Adipocyte (in vitro differentiated cells): Measurements from ENCODE around the gene GTF2H1.
A peak's percentile ranks its signal among the peaks of the same experiment; 100 is the strongest.

Experiments used
- DNase-seq: peaks from one replicate; pipeline ENCODE4 v3.0.0-alpha.2; 2015; ENCODE audit warnings: low read depth
- H3K27me3 ChIP-seq: replicated peaks from 2 replicates; pipeline ENCODE4 v1.7.0; 2013; ENCODE audit warnings: mild to moderate bottlenecking, low read length, moderate library complexity; ENCODE audit not compliant: control insufficient read depth, insufficient read depth
- H3K36me3 ChIP-seq: 2 replicates; pipeline ENCODE4 v1.7.0; 2013; ENCODE audit warnings: low read length, mild to moderate bottlenecking, moderate library complexity; ENCODE audit not compliant: control insufficient read depth, insufficient read depth, severe bottlenecking
- H3K4me1 ChIP-seq: 2 replicates; pipeline ENCODE4 v1.7.0; 2013; ENCODE audit warnings: mild to moderate bottlenecking, low read length, moderate library complexity; ENCODE audit not compliant: control insufficient read depth, insufficient read depth
- H3K4me3 ChIP-seq: 2 replicates; pipeline ENCODE4 v1.7.0; 2013; ENCODE audit warnings: mild to moderate bottlenecking, low read length, moderate library complexity
- H3K9ac ChIP-seq: 2 replicates; pipeline ENCODE4 v1.7.0; 2013; ENCODE audit warnings: mild to moderate bottlenecking, low read length, moderate library complexity
- H3K9me3 ChIP-seq: 2 replicates; pipeline ENCODE4 v1.7.0; 2013; ENCODE audit warnings: mild to moderate bottlenecking, low read length, moderate library complexity; ENCODE audit not compliant: control insufficient read depth

The GTF2H1 gene

GRCh38 chr11:18308242-18308641 lies 14.1 kb upstream of the GTF2H1 start:
- Histone ChIP-seq H3K9ac (no peak overlapping the region), H3K4me3 (no peak overlapping the region), H3K36me3 (peaks cover 78% of the 10 kb centered on the region), H3K4me1 (peaks cover 25% of the 10 kb centered on the region), H3K9me3 (no peaks in the 10 kb centered on the region), H3K27me3 (no peaks in the 10 kb centered on the region)
- DNase-seq = no peak

- H3K27me3 ChIP-seq = no peaks in the 10 kb centered on the region
- H3K9ac ChIP-seq = no peak overlapping the region
- H3K36me3 ChIP-seq = peaks cover 65% of the 10 kb centered on the region
- DNase-seq = no peak
- H3K4me1 ChIP-seq = peaks cover 36% of the 10 kb centered on the region
- no peak overlapping the region for H3K4me3 ChIP-seq
- H3K9me3 ChIP-seq = no peaks in the 10 kb centered on the region
Observed at GRCh38 chr11:18309691-18310090, 12.7 kb upstream of the GTF2H1 start.

GRCh38 chr11:18310800-18311340 lies 11.5 kb upstream of the GTF2H1 start:
- H3K4me3 ChIP-seq = no peak overlapping the region
- no peak overlapping the region for H3K9ac ChIP-seq
- H3K36me3 ChIP-seq = peaks cover 54% of the 10 kb centered on the region
- H3K27me3 ChIP-seq = no peaks in the 10 kb centered on the region
- peaks cover 42% of the 10 kb centered on the region for H3K4me1 ChIP-seq
- DNase-seq = peak; percentile 61
- H3K9me3 ChIP-seq = no peaks in the 10 kb centered on the region

GRCh38 chr11:18312012-18312411 lies 10.4 kb upstream of the GTF2H1 start:
- Histone ChIP-seq H3K4me3 (peak overlapping the region; percentile 60), H3K9ac (peak overlapping the region; percentile 78), H3K27me3 (no peaks in the 10 kb centered on the region), H3K9me3 (no peaks in the 10 kb centered on the region), H3K36me3 (peaks cover 43% of the 10 kb centered on the region), H3K4me1 (peaks cover 42% of the 10 kb centered on the region)
- no peak for DNase-seq

GRCh38 chr11:18312663-18313420 lies 9.5 kb upstream of the GTF2H1 start:
- DNase-seq = peak; percentile 80
- no peaks in the 10 kb centered on the region for H3K9me3 ChIP-seq
- peak overlapping the region; percentile 78 for H3K9ac ChIP-seq
- H3K27me3 ChIP-seq = no peaks in the 10 kb centered on the region
- peaks cover 42% of the 10 kb centered on the region for H3K4me1 ChIP-seq
- H3K36me3 ChIP-seq = peaks cover 34% of the 10 kb centered on the region
- H3K4me3 ChIP-seq = peak overlapping the region; percentile 60

DNA sequence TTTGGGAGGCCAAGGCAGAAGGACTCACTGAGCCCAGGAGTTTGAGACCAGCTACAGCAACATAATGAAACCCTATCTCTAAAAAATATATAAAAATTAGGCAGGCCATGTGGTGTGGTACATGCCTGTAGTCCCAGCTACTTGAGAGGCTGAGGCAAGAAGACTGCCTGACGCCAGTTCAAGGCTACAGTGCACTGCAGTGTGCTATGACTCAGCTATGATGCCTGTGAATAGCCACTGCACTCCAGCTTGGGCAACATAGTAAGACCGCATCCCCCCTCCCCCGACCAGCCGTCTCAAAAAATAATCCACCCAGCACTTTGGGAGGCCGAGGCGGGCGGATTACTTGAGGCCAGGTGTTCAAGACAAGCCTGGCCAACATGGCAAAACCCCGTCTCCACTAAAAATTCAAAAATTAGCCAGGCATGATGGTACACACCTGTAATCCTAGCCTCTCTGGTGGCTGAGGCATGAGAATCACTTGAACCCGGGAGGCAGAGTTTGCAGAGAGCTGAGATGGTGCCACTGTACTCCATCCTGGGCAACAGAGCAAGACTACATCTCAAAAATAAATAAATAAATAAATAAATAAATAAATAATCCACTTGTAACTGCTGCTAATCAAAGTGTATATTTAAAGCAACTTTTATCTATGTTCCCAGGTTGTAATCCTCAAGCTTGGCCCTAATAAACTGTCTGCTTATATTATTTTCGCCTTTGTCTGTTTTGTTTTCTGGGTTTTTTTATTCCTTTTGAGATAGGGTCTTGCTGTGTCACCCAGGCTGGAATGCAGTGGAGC lies 8.2 kb upstream of the GTF2H1 start:
- Histone ChIP-seq H3K4me1 (peaks cover 47% of the 10 kb centered on the region), H3K4me3 (no peak overlapping the region), H3K9me3 (no peaks in the 10 kb centered on the region), H3K9ac (no peak overlapping the region), H3K36me3 (peaks cover 21% of the 10 kb centered on the region), H3K27me3 (no peaks in the 10 kb centered on the region)
- DNase-seq = no peak

- Histone ChIP-seq H3K9me3 (no peaks in the 10 kb centered on the region), H3K4me3 (no peak overlapping the region)
- no peak for DNase-seq
Observed at GRCh38 chr11:18314784-18315523, 7.4 kb upstream of the GTF2H1 start.

DNA sequence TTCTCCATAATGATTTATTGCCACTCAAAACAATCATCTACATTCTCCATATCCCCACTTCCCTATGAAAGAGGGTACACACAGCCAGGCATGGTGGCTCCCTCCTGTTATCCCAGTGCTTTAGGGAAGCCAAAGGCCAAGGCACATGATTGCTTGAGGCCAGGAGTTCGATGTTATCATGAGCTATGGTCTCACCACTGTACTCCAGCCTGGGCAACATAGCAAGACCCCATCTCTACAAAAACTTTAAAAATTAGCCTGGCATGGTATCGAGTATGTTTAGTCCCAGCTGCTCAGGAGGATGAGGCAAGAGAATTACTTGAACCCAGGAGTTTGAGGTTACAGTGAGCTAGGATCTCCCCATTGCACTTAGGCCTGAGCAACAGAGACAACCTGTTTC lies 6.5 kb upstream of the GTF2H1 start:
- DNase-seq = no peak
- Histone ChIP-seq H3K36me3 (peaks cover 4% of the 10 kb centered on the region), H3K9ac (no peak overlapping the region), H3K4me1 (peaks cover 62% of the 10 kb centered on the region), H3K4me3 (no peak overlapping the region), H3K27me3 (no peaks in the 10 kb centered on the region), H3K9me3 (no peaks in the 10 kb centered on the region)

More at GRCh38 chr11:18314784-18315523, 7.4 kb upstream of the GTF2H1 start:
- Histone ChIP-seq H3K4me1 (peaks cover 55% of the 10 kb centered on the region), H3K9ac (no peak overlapping the region), H3K27me3 (no peaks in the 10 kb centered on the region), H3K36me3 (peaks cover 13% of the 10 kb centered on the region)

GRCh38 chr11:18317551-18317950 lies 4.8 kb upstream of the GTF2H1 start:
- H3K9ac ChIP-seq = no peak overlapping the region
- no peaks in the 10 kb centered on the region for H3K27me3 ChIP-seq
- no peaks in the 10 kb centered on the region for H3K36me3 ChIP-seq
- no peaks in the 10 kb centered on the region for H3K9me3 ChIP-seq
- H3K4me1 ChIP-seq = peaks cover 52% of the 10 kb centered on the region
- H3K4me3 ChIP-seq = no peak overlapping the region
- DNase-seq = no peak

- H3K4me3 ChIP-seq = peak overlapping the region; percentile 95
- no peak for DNase-seq
- H3K9ac ChIP-seq = peak overlapping the region; percentile 94
- no peaks in the 10 kb centered on the region for H3K9me3 ChIP-seq
- H3K36me3 ChIP-seq = no peaks in the 10 kb centered on the region
- no peaks in the 10 kb centered on the region for H3K27me3 ChIP-seq
- peaks cover 50% of the 10 kb centered on the region for H3K4me1 ChIP-seq
Observed at GRCh38 chr11:18319914-18320313, 2.5 kb upstream of the GTF2H1 start.

- H3K4me3 ChIP-seq = peak overlapping the region; percentile 95
- DNase-seq = no peak
Observed at GRCh38 chr11:18320617-18321016, 1.8 kb upstream of the GTF2H1 start.

More at GRCh38 chr11:18320617-18321016, 1.8 kb upstream of the GTF2H1 start:
- peak overlapping the region; percentile 94 for H3K9ac ChIP-seq
- H3K27me3 ChIP-seq = no peaks in the 10 kb centered on the region
- H3K4me1 ChIP-seq = peaks cover 52% of the 10 kb centered on the region
- H3K36me3 ChIP-seq = no peaks in the 10 kb centered on the region
- H3K9me3 ChIP-seq = no peaks in the 10 kb centered on the region
